ENCODE results near the gene PIGA. TPM values are rescaled to one million over a fixed set of nuclear protein-coding genes. Genes with fewer than 3 reads are reported as not detected.

The PIGA gene
- total RNA-seq, 1 experiment from 2014 or later = 15.3 TPM

GRCh38 chrX:15344106-15344505 lies 8.8 kb upstream of the PIGA start:
- H3K36me3 ChIP-seq (ENCODE audit: low read depth) = no peaks in the 10 kb centered on the region
- no peaks in the 10 kb centered on the region for H3K79me2 ChIP-seq (ENCODE audit: low read depth)
- POLR2A ChIA-PET (ENCODE audit: unreplicated experiment) = interaction anchor here (0.6 kb wide), 1 partner anchor 244 kb away, joined by 7 read pairs; no protein-coding TSS in a partner anchor
- no peaks in the 10 kb centered on the region for H4K20me1 ChIP-seq (ENCODE audit: insufficient read depth)
- BruUV-seq (replicated peaks) = no TSS peak
- H3K27me3 ChIP-seq (ENCODE audit: insufficient read depth, low read depth) = no peaks in the 10 kb centered on the region
- 0 out of 2 replicates have a peak, but pooled peaks cover 5% of the 10 kb centered on the region for H3K4me1 ChIP-seq (replicated peaks; ENCODE audit: insufficient read depth)
- no peak for DNase-seq
- no peaks in the 10 kb centered on the region for H3K9me2 ChIP-seq (ENCODE audit: insufficient read depth)
- 0 out of 2 replicates have a peak, but pooled peaks cover 4% of the 10 kb centered on the region for H3F3A ChIP-seq (ENCODE audit: insufficient read depth, low read depth)
- CTCF ChIA-PET = no interaction called here
- H3K9me3 ChIP-seq (ENCODE audit: insufficient read depth, low read depth) = no peaks in the 10 kb centered on the region
- no peak overlapping the region for H3K4me3 ChIP-seq
- H3K4me2 ChIP-seq = no peak overlapping the region
- H2AFZ ChIP-seq = no peak overlapping the region
- no peak overlapping the region for H3K27ac ChIP-seq
- no peak for TF ChIP-seq EZH2 (IDR thresholded peaks at IDR 0.05; ENCODE audit: low read depth)
- TF ChIP-seq CTCF (conservative IDR thresholded peaks at IDR 0.05) = no peak
- intact Hi-C loops (cut with micrococcal nuclease; ENCODE audit: unreplicated experiment) = no loop called here

- no peaks in the 10 kb centered on the region for H4K20me1 ChIP-seq (ENCODE audit: insufficient read depth)
- no peak overlapping the region for H3K27ac ChIP-seq
- 0 out of 2 replicates have a peak overlapping the region, but pooled peaks have one; percentile 3 for H3K4me2 ChIP-seq
- H3K4me1 ChIP-seq (replicated peaks; ENCODE audit: insufficient read depth) = 0 out of 2 replicates have a peak, but pooled peaks cover 5% of the 10 kb centered on the region
- H3K4me3 ChIP-seq = no peak overlapping the region
- BruUV-seq (replicated peaks) = no TSS peak
- H3K9me2 ChIP-seq (ENCODE audit: insufficient read depth) = no peaks in the 10 kb centered on the region
- no peak overlapping the region for H2AFZ ChIP-seq
- peak in 1 of 2 experiments; percentile 86 for DNase-seq
- H3K9me3 ChIP-seq (ENCODE audit: insufficient read depth, low read depth) = no peaks in the 10 kb centered on the region
- TF ChIP-seq CTCF (conservative IDR thresholded peaks at IDR 0.05) (no peak), EZH2 (IDR thresholded peaks at IDR 0.05; ENCODE audit: low read depth) (no peak)
- H3F3A ChIP-seq (ENCODE audit: insufficient read depth, low read depth) = 0 out of 2 replicates have a peak, but pooled peaks cover 4% of the 10 kb centered on the region
- H3K27me3 ChIP-seq (ENCODE audit: insufficient read depth, low read depth) = no peaks in the 10 kb centered on the region
- POLR2A ChIA-PET (ENCODE audit: unreplicated experiment) = no interaction called here
- H3K79me2 ChIP-seq (ENCODE audit: low read depth) = no peaks in the 10 kb centered on the region
- no peaks in the 10 kb centered on the region for H3K36me3 ChIP-seq (ENCODE audit: low read depth)
- CTCF ChIA-PET = interaction anchor here (0.6 kb wide), 1 partner anchor 506 kb away, joined by 3 read pairs; no protein-coding TSS in a partner anchor
- intact Hi-C loops (cut with micrococcal nuclease; ENCODE audit: unreplicated experiment) = no loop called here
Observed at GRCh38 chrX:15343075-15343476, 7.8 kb upstream of the PIGA start.

- H3K27ac ChIP-seq = no peak overlapping the region
- TF ChIP-seq EZH2 (IDR thresholded peaks at IDR 0.05; ENCODE audit: low read depth) = no peak
- TF ChIP-seq CTCF (conservative IDR thresholded peaks at IDR 0.05) = no peak
- H3K9me3 ChIP-seq (ENCODE audit: insufficient read depth, low read depth) = no peaks in the 10 kb centered on the region
- peaks cover 14% of the 10 kb centered on the region; the same call in 1 of the 2 replicates for H3F3A ChIP-seq (ENCODE audit: insufficient read depth, low read depth)
- no peaks in the 10 kb centered on the region for H3K36me3 ChIP-seq (ENCODE audit: low read depth)
- intact Hi-C loops (cut with micrococcal nuclease; ENCODE audit: unreplicated experiment) = no loop called here
- no peaks in the 10 kb centered on the region for H3K9me2 ChIP-seq (ENCODE audit: insufficient read depth)
- H2AFZ ChIP-seq = no peak overlapping the region
- H4K20me1 ChIP-seq (ENCODE audit: insufficient read depth) = no peaks in the 10 kb centered on the region
- H3K4me3 ChIP-seq = no peak overlapping the region
- peaks cover 13% of the 10 kb centered on the region for H3K4me1 ChIP-seq (replicated peaks; ENCODE audit: insufficient read depth)
- POLR2A ChIA-PET (ENCODE audit: unreplicated experiment) = no interaction called here
- no peaks in the 10 kb centered on the region for H3K79me2 ChIP-seq (ENCODE audit: low read depth)
- no peaks in the 10 kb centered on the region for H3K27me3 ChIP-seq (ENCODE audit: insufficient read depth, low read depth)
- CTCF ChIA-PET = no interaction called here
- BruUV-seq (replicated peaks) = no TSS peak
- no peak for DNase-seq
- H3K4me2 ChIP-seq = no peak overlapping the region
Observed at GRCh38 chrX:15340867-15341266, 5.5 kb upstream of the PIGA start.
